GM21515 (cell line): ENCODE measurements around the gene LRP1B.

Source experiments
- ATAC-seq: cut with Tn5 transposase; IDR thresholded peaks from one replicate; pipeline ENCODE4 v1.9.1; 2021; ENCODE audit not compliant: unreplicated experiment

Gene LRP1B

DNA sequence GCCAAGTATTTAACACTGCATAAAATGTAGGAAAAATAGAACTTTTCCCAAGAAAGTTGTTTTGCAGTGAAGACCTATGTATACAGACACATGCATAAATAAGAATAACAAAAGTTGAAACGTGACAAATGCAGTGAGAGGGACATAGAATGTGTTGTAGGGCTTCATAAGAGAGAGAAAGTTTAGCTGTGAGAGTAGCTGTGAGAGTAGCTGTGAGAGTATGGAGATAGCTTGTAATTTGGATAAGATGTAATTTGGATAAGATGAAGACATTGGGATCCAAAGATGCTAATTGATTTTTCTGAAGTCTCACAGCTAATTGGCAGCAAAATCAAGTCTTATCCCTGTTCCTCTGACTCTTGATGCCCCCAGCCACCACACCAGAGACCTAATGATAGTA lies 170.9 kb downstream of the LRP1B start:
- ATAC-seq, result no peak

DNA sequence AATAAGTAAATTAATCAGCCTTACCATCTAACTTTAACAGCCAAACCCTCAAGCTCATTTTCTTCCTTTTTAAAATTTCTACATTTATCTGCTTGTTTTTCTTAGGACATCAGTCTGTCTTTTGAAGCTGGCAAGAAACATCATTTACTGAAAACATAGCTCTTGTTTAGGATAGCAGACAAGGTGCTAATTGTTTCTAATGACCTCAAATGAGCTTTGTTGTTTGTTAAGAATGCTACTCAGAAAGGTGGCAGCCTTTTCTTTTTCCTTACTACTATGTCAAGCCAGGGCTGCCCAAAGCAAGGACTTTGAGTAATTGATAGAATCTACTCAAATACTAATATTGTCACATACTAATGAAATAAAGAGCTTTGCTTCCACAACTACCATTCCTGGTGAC lies 171.8 kb downstream of the LRP1B start:
- no peak for ATAC-seq

DNA sequence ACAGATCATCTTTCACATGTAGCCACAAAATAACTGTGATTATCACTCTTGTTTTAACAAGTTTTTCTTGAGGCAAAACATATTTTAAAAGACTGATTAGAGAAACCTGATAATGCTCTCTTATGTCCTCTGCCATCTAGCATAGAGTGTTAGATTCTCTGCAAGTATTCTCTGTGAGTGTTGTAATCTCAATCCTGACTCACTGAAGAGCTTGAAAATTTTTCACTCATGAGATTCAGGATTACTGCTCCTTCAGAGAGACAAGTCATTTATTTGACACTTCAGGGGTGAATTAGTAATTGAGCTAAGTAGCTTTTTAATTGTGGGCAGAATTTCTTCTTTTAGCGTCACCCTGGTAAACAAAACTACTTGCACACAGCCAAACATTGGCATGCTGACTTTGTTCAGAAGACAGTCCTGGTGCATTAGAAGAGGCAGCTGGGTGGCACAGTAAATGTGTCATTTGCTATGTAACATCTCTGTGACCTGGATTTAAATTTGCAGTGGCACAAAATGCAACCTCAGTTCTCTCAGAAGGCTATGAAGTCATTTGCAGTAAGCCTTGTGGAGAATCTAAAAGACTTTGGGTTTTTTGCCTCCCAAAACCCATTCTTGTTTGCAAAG lies 172.9 kb downstream of the LRP1B start:
- no peak for ATAC-seq

DNA sequence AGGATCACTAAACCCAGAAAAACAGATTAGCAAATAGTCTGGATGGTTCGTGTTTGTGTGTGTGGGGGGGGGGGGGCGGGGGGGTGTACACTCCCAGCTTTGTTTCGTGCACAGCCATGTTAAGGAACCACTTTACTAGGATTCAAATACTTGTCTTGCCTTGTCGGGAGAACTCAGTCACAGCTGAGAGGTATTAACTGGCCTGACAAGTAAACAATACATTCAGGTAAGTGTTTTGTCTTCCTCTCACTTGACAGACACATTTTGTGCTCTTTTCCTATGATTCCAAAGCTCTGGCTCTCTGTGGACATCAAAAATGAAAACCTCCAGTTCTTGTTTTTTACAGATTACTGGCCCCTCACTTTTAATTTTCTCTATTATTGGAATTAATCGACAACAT lies 173.5 kb downstream of the LRP1B start:
- ATAC-seq, result no peak

DNA sequence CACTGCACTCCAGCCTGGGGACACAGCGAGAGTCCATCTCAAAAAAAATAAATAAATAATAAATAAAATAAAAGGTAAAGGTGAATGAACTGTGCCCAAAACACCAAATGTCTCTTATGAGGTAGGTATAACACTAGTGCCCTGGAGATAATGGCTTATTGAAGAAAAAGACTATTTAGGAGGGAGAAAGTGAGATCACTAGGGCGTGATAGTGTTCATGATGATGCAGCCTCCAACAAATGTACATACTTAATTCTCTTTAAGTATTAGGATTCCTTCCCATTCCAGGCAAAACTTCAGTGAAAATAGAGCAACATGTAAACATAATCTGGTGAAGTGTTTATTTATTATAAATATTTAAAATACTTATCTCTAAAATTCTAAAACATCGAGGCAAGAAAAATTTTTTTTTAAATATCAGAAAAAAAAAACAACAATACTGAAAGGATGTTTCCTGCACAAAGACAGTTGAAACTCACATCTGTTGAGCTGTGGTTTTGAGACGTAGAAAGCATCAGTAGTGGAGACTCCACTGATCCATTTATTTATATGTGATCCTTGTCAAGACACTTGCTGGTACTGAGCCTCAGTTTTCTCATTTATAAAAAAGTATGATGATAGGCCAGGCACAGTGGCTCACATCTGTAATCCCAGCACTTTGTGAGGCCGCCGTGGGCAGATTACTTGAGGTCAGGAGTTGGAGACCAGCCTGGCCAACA lies 183.3 kb downstream of the LRP1B start:
- no peak for ATAC-seq

DNA sequence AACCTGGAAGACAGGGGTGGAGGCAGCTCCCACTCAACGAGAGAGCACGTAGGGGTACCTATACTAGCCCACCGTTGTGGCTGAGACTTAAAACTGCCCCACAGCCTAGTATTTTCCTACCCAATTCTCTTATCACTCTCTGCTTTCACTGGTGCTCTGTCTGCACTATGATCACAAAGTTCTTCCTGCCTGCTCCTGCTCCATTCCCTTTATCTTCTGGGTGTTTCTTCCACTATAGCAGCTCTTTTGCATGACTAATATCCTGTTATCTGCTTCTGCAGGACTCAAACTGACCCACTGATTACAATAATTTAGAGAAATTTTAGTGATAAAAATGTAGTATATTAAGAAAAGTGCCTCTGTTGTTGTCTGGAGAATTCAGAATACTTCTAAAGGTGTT lies 184.8 kb downstream of the LRP1B start:
- ATAC-seq, result no peak

DNA sequence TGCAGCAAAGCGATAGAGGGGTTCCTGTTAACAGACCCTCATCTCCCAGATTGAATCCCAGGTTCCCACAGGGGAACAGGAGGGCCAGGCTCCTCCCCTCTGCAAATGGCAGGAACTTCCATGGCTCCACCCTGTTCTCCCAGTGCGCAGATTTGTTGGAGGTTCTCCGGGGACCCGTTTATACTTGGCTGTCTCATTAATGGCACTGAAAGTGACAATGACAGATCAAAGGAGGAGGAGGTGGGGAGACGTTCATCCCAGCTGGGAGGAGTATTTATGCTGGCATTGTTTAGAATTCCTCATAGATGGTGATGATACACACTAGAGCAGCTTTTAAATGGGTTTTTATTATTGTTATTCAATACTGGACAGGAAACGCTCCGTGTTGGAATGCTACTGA lies 186.9 kb downstream of the LRP1B start:
- ATAC-seq, result no peak

DNA sequence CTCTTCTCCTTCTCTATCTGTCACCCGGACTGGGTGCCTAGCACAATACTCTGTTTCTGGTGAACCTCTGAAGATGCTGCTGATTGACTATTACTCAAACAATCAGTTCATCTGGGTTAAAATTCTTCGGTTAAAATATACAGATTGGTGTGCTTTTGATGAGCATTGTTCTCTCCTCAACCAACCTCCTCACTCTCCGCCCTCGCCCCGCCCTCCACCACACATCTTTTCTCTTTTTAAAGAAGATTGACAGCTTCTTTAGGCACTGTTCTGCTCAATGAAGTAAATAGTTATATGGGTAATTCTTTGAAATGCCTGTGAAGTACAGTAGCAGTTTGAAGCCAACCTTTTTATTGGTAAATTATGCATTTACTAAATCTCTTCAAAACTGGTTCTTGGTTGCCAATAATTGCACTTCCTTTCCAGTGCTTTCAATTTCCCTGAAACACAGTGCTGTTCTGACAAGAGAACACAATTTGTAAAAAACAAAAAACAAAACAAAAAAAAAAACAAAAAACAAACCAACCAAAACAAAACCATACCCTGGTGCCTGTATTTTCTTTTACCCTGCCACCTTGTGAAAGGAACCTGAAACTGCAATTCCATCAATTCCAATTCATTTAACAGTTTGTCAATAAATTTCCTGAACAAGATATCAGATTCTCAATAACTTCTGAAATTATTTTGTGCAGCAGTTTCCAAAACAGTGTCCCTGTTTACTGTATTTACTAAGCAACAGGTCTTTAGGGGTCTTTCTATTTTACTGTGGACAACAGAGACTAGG lies 188.6 kb downstream of the LRP1B start:
- no peak for ATAC-seq

DNA sequence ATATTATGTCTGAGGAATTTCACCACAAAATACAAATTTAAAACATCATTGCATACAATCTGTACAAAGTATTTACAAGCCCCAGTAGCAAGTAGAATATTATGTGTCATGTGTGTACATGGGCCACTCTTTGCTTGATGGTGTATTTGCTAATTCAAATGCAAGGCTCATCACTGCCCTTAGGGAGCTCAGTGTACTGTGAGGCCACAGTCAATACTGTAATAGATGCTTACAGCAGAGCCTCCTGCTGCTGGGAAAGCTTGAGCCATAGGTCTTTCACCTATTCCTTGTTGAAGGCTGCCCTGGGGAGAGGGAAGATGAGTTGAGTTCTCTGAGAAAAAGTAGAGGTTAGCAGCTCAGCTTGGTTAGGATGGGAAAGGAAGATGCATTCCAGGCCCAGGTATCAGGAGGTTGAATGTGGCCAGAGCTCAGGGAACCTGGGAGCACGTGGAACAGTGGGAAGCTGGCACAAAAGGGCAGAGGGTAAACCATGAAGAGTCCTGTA lies 189.6 kb downstream of the LRP1B start:
- no peak for ATAC-seq

DNA sequence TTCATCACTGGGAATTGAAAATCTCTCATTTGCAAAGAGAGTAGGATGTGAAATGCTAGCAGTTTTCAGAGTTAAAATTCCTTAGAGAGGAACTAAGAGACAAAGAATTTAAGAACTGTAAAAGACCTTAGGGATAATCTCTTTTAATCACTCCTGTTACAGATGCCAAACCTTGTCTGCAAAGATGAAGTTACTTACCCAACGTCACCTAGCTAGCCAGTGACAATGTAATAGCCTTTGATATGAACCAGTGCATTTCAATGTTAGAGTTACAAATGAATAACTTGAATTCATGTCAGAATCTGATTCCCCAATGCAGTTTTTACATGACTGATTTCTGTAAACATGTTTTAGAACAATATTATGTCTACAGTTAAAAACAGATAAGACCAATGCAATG lies 190.1 kb downstream of the LRP1B start:
- no peak for ATAC-seq

DNA sequence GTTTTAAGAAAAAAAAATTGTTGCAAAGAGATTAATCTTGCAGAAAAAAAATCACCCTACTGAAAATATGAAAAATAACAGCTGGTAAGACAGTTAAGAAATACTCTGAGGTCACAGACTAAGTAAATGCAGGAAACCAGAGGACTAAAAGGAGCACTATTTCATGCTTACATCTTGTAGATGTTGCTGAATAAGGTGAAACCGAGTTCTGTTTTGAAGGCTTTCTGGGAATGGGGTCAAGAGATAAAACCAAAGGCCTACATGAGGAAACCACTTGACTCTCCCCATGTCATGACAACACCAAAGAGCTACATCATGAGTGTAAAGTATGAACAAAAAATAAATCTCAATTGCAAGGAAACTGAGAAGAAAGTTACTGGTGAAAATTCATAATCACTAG lies 197.6 kb downstream of the LRP1B start:
- no peak for ATAC-seq

DNA sequence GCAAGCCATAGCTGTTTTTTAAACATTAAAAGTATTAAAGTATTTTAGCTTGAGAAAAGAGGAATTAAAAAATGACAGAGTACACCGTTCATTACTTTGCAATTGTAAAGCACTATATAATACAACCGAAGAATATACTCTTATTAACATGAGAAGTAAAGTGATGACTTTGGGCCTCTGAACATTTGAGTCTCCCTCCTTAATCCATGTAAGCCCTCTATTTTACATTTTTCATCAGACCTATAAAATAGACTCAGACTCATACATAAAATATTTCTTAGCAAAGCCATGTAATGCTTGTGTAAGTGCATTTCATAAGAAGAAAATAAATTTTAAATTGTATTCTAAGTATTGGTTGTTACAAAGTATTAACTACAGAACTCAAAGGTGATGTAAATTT lies 198.6 kb downstream of the LRP1B start:
- no peak for ATAC-seq

DNA sequence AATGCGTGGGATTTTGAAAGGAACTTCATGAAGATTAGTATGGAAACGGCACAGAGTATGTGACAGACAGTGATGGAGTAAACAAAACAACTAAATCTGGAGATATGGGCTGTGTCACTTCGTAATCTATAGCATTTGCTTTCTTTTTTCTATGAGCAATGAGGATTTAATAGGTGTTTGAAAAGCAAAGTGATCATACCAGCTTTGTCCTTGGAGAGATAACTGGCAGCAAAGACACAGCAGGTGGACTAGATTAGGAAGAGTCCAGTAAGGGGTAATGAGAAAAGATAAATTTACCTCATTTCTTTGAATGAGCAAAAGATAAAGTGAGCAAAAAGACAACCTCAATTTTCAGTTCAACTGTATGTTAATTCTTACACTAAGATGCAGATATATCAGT lies 199.0 kb downstream of the LRP1B start:
- ATAC-seq, result no peak

DNA sequence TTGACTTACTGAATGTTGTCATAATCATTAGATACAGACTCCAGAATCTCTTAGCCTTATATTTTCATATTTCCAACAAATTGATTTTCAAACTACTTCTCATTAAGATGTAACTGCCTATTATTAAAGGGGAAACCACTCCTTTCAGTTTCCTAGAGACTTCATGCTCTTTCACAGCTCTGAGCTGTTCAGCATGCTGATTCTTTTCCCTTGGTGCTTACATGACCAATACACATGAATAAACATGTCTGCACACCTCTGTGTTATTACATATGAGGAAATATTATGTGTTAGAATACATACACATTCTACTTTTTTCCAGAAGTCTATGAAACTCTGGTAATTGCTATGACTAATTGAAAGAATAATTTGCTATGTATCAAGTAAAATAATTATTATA lies 200.0 kb downstream of the LRP1B start:
- ATAC-seq, result no peak

DNA sequence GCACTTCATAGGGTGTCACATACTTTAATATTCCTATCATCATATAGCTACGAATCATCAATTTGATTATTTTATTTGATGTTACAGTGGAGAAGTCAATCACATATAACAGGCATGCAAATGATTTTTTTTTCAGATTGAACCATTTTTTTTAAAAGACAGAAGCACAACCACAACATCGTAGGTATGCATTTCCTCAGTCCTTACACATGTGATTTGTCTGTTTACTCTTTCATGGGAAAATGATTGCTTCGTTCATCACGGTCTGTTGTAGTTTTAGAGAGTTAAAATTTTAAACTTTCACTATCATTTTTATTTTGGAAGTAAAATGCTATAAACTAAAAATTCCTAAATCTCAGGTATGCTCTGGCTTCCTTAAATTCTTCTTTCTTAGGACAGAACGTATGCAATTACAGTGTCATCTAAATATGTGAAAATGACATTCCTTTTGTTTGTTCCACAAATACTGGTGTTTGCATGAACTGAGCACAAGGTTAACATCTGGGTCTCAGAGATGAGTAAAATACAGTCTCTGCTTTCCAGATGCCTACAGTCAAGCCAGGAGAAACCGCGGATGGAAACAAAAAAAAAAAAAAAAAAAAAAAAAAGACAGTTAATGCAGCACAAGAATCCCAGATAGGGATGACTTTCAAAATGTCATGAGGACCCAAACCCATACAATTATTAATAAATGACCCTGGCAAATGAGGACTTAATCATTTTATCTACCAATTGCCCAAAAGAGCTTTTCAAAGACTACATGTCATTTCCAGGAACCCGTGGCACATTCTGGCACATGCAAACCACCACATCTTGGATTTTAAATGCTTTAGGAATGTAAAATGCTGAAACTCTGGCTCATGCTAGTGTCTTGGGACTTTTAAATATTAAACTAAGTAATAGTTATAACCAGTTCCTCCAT lies 201.2 kb downstream of the LRP1B start:
- no peak for ATAC-seq

DNA sequence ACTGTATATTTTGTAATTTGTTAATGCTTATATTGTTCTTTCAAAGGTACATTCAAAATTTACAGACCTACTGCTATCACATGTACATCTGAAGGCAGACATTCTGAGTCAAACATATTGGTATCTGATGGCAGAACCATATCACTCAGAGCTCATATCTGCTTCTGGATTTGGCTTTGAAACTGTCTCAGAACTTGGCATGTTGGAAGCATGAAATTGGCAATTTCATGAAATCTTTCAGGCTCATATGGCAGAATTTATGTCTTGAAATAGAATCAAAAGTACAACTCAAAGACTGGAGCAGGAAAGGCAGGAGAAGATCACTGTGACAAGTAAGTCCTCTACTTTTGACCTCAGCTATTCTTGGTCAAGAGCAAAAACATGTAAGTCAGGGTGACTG lies 202.3 kb downstream of the LRP1B start:
- ATAC-seq, result no peak

DNA sequence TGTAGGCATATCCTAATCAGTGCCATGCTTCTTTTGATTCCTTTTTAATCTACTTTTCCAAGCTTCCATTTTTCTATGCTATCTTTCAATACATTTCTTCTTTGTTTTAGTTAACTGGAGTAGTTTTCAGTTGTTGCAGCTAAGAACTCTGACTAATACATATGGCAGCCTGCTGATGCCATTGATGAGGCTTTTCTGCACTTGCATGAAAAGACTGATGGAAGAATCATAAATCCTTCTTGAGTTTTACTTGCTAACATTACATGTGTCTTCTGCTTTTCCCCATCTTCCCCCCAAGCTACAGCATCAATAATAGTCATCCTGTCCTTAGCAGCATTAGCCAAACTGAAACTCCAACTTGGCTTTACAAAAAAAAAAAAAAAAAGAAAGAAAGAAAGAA lies 203.3 kb downstream of the LRP1B start:
- ATAC-seq, result no peak

DNA sequence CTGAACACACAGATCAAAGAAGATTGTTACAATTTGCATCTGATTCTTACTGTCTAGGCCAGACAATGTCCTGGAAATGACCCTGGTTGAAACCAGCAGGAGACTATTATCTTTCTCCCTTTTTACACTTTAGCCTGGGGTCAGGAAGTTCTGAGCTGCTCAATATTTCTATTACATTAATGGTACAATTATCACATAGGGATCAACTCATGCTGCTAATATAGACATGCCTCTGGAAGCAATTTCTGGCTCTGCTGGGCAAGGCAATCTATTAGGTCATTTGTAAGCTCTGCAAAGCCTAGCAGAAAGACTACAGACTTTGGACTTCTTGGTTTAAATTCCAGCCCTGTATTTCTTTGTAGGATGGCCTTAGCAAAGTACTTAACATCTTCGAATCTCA lies 205.3 kb downstream of the LRP1B start:
- ATAC-seq, result no peak

DNA sequence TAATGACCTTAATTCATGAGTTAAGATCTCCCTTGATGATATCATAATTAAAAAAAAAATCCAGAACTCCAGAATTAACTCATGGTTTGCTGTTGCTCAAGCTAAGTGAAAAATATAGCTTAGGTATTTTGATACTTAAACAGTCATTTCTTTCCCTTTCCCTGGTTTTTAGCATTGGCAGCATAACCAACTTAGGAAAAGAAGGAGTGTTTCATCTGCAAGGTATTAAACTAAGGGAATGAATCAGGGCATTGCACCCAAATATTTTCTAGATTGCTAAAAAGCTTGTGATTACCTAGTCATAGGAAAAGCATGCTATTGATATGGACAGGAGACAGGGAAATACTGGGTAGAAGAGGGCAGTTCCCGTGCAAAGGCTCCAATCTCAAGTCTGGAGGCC lies 207.2 kb downstream of the LRP1B start:
- ATAC-seq, result no peak

DNA sequence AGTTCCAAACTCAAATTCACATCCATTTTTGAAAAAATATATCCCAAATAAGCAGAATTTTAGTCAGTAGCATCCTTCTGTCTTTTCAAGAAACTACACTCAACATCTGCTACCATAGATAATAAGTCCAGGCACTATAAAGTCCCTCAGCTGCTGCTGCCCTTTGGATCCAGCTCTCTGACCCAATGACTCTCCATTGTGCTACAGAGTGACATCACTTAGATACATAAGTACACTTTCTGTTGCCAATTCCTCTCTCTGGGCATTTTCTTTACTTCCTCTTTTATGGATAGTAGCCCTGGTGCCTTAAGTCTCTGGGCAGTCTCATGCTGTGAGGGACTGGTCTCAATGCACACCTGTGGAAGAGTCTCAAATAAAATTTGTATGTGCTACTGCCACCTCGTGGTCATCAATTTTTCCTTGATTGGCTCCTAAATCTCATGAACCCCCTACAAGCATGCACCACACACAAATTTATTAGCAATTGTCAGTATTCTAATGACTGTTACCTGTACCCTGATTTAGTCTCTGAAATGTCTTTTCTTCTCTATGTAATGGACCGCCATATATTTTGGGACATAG lies 219.2 kb downstream of the LRP1B start:
- ATAC-seq, result peak; percentile 66

DNA sequence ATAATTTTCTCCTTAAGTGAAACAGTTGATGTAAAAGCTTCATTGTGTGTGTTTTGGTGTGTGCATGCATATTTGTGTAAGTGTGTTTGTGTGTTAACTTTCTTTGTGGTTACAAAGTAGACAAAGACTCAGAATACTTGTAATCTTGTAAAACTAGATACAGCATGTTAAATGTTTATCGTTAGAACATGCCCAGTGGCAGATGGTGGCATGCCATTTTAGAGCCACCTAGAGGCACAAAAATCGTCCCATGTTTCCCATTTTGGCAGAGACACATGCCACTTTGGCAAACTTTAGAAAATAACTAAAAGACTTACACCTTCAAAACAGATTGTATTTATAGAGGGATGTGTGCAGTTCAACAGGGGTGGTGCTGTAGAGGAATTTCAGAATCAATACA lies 224.1 kb downstream of the LRP1B start:
- no peak for ATAC-seq
